Upper lobe of right lung (tissue), 1 donor: ENCODE data around the gene CCSER1. TPM values are rescaled to one million over a fixed set of nuclear protein-coding genes. Genes with fewer than 3 reads are reported as not detected.

Source experiments
- ATAC-seq: fragments of 200-7000 bp; cut with Tn5 transposase; one replicate; pipeline ENCODE4 v1.9.1; 2020; ENCODE audit warnings: mild to moderate bottlenecking, moderate library complexity
- DNase-seq: peaks from one replicate; pipeline ENCODE4 v3.0.0-alpha.2; 2020
- H3K27ac ChIP-seq: fragments of 200-600 bp; one replicate; pipeline ENCODE4 v1.8.0; 2022
- H3K27me3 ChIP-seq: fragments of 200-600 bp; one replicate; pipeline ENCODE4 v1.8.0; 2022; ENCODE audit warnings: mild to moderate bottlenecking
- H3K36me3 ChIP-seq: fragments of 200-600 bp; one replicate; pipeline ENCODE4 v1.8.0; 2022
- H3K4me1 ChIP-seq: fragments of 200-600 bp; one replicate; pipeline ENCODE4 v1.8.0; 2022
- H3K4me3 ChIP-seq: fragments of 200-600 bp; one replicate; pipeline ENCODE4 v1.8.0; 2022; ENCODE audit warnings: mild to moderate bottlenecking
- H3K9me3 ChIP-seq: fragments of 200-600 bp; one replicate; pipeline ENCODE4 v1.8.0; 2022
- intact Hi-C: fragments of 100-400 bp; cut with DNase I; formaldehyde crosslinking; loops from one replicate; pipeline ENCODE4 v1.11.0; 2022
- total RNA-seq: library from RNA; stranded (reverse); fragmentation: NEBNext Ultra II Directional; extraction: Animal tissue kit (Norgen Biotek cat#: 25700); gene quantifications from one replicate; pipeline ENCODE4 v1.2.1, GENCODE V29; 2021
- TF ChIP-seq, protein P1 (sequence below): fragments of 200-600 bp; IDR thresholded peaks from one replicate; pipeline ENCODE4 v1.8.0; 2022; ENCODE audit warnings: antibody characterized with exemption
- donor health status: DM: no; HTN: yes; CAD: no; lungs with severe emphysema.

CCSER1 gene
- total RNA-seq, 1 donor from 2014 or later = 7.4 TPM

DNA sequence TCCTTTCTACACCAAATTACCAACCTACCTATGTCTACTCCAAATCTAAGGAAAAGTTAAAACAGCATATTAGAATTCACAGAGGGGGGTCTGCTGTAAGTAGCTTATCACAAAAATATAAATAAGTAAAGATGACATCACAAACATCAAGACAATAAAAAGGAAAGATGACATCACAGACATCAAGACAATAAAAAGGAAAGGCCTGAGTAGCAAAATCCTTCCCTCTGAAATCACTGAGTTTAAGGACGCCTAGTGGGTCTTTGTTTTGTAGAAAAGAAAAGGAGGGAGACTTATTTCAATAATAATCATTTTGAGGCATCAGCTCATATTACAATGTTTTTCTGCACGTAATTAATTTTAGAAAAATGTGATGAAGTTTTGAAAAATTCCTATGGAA, 1469.5 kb downstream of the CCSER1 start:
- ATAC-seq (no peak), DNase-seq (no peak)
- no peak overlapping the region for H3K4me3 ChIP-seq
- H3K36me3 ChIP-seq = no peaks in the 10 kb centered on the region
- TF ChIP-seq, protein P1, sequence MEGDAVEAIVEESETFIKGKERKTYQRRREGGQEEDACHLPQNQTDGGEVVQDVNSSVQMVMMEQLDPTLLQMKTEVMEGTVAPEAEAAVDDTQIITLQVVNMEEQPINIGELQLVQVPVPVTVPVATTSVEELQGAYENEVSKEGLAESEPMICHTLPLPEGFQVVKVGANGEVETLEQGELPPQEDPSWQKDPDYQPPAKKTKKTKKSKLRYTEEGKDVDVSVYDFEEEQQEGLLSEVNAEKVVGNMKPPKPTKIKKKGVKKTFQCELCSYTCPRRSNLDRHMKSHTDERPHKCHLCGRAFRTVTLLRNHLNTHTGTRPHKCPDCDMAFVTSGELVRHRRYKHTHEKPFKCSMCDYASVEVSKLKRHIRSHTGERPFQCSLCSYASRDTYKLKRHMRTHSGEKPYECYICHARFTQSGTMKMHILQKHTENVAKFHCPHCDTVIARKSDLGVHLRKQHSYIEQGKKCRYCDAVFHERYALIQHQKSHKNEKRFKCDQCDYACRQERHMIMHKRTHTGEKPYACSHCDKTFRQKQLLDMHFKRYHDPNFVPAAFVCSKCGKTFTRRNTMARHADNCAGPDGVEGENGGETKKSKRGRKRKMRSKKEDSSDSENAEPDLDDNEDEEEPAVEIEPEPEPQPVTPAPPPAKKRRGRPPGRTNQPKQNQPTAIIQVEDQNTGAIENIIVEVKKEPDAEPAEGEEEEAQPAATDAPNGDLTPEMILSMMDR = no peak
- H3K4me1 ChIP-seq = no peaks in the 10 kb centered on the region
- H3K27me3 ChIP-seq = no peaks in the 10 kb centered on the region
- intact Hi-C loops = no loop called here
- no peaks in the 10 kb centered on the region for H3K9me3 ChIP-seq
- no peak overlapping the region for H3K27ac ChIP-seq

DNA sequence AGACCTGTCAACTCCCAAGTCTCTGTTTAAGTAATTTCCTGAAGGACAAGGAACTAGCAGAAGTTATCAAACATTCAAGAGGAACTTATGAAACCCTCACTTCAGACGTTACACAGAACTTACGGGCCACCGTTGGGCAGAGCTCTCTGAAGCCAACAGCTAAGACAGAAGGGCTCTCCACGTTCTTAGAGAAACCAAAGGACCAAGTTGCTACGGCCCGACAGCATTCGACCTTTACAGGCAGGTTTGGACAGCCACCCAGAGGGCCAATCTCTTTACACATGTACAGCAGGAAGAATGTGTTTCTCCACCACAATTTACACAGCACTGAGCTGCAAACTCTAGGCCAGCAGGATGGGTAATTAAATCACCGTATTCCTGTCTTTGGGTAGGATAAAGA, 1471.5 kb downstream of the CCSER1 start:
- no peaks in the 10 kb centered on the region for H3K36me3 ChIP-seq
- no peaks in the 10 kb centered on the region for H3K9me3 ChIP-seq
- no peaks in the 10 kb centered on the region for H3K4me1 ChIP-seq
- intact Hi-C loops = no loop called here
- no peak for ATAC-seq
- H3K4me3 ChIP-seq = no peak overlapping the region
- no peak overlapping the region for H3K27ac ChIP-seq
- no peaks in the 10 kb centered on the region for H3K27me3 ChIP-seq
- TF ChIP-seq, protein P1 = no peak
- DNase-seq = peak; percentile 30

DNA sequence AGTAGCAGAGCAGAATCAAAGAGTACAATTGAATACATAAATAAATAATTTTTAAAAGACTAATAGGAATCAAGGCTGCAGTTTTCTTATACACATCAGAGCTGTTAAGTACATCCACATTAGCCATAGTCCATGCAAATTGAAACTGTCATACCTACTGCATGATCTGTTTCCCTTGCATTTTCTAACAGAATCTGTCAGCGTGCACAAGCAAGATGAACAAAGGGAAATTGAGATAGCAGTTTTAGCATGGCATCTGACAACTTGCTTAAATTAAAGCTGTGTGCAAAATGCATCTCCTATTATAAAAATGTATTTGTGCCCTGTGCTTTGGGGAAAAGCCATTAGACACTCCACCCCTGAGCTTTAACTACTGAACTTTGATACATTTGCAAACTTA, 1473.1 kb downstream of the CCSER1 start:
- TF ChIP-seq, protein P1 = no peak
- intact Hi-C loops = no loop called here
- H3K27ac ChIP-seq = no peak overlapping the region
- H3K4me1 ChIP-seq = no peaks in the 10 kb centered on the region
- DNase-seq = no peak
- H3K36me3 ChIP-seq = no peaks in the 10 kb centered on the region
- no peak overlapping the region for H3K4me3 ChIP-seq
- no peak for ATAC-seq
- H3K27me3 ChIP-seq = no peaks in the 10 kb centered on the region
- H3K9me3 ChIP-seq = no peaks in the 10 kb centered on the region

DNA sequence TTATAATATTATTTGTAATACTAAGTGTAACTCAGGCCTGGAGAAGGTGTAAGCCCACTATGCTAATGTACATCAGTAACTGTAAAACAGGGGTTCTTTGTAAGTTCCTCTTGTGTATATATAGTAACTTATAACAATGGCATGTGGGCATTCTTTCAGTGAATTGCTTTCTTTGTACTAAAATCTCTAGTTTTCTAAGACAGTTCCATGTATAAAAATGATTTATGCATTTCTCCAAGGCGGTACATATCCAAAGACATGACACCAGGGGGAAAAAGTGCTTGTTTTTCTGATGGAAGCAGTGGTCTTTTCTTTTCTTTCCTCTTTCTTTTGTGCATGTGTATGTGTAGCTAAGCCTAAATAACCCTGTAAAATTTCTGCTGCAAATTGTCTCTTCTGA, 1474.2 kb downstream of the CCSER1 start:
- H3K36me3 ChIP-seq = no peaks in the 10 kb centered on the region
- no peaks in the 10 kb centered on the region for H3K9me3 ChIP-seq
- H3K4me1 ChIP-seq = no peaks in the 10 kb centered on the region
- no peak overlapping the region for H3K4me3 ChIP-seq
- TF ChIP-seq, protein P1 = no peak
- intact Hi-C loops = no loop called here
- no peaks in the 10 kb centered on the region for H3K27me3 ChIP-seq
- ATAC-seq (no peak), DNase-seq (no peak)
- H3K27ac ChIP-seq = no peak overlapping the region

DNA sequence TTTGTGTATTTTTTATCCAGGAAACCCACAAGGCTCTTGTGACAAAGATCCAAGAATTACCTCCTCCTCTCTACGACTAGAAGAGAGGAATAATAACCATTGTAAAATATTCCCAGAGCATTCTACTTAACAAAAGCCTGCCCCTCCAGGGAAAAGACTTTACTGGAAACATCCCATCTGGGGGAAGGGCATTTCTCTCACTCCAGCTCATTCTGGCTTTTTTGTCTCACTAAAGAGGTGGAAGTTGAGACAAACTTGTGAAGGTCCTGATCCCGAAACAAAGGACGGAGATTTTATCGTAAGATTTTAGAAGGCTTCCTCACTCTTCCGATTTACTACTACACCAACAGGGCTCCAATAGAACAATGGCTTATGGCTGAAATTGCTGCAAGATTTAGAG, 1484.6 kb downstream of the CCSER1 start:
- Histone ChIP-seq H3K27ac (no peak overlapping the region), H3K4me1 (no peaks in the 10 kb centered on the region), H3K27me3 (no peaks in the 10 kb centered on the region), H3K9me3 (no peaks in the 10 kb centered on the region), H3K4me3 (no peak overlapping the region), H3K36me3 (no peaks in the 10 kb centered on the region)
- TF ChIP-seq, protein P1 = no peak
- intact Hi-C loops = no loop called here
- DNase-seq (no peak), ATAC-seq (no peak)

DNA sequence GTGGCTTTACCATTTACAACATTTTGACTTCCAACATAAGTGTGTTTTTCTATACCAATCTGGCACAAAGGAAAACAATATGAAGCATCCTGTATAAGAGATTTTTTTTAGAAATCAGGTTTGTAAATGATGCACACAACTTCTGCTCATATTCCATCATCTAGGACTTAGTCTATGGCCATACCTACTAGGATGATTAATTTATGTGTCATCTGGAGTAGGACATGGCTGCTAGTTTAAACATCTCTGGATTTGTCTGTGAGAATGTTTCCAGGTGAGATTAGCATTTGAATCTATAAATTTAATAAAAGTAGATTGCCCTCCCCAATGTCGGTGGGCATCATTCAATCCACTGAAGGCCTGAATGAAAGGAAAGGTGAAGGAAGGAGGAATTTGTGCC, 1493.8 kb downstream of the CCSER1 start:
- DNase-seq (no peak), ATAC-seq (no peak)
- Histone ChIP-seq H3K27ac (no peak overlapping the region), H3K4me3 (no peak overlapping the region), H3K27me3 (no peaks in the 10 kb centered on the region), H3K36me3 (no peaks in the 10 kb centered on the region), H3K9me3 (no peaks in the 10 kb centered on the region), H3K4me1 (no peaks in the 10 kb centered on the region)
- TF ChIP-seq, protein P1 = no peak
- intact Hi-C loops = no loop called here
